Retina (tissue), 1 donor: ENCODE measurements around the gene PAPOLA.

Experiments used
- DNase-seq: peaks from one replicate; pipeline ENCODE4 v3.0.0-alpha.2; 2016

Gene PAPOLA

GRCh38 chr14:96587823-96588385, 85.7 kb downstream of the PAPOLA start:
- DNase-seq = no peak

GRCh38 chr14:96588410-96589257, 86.5 kb downstream of the PAPOLA start:
- DNase-seq = peak; percentile 54

DNA sequence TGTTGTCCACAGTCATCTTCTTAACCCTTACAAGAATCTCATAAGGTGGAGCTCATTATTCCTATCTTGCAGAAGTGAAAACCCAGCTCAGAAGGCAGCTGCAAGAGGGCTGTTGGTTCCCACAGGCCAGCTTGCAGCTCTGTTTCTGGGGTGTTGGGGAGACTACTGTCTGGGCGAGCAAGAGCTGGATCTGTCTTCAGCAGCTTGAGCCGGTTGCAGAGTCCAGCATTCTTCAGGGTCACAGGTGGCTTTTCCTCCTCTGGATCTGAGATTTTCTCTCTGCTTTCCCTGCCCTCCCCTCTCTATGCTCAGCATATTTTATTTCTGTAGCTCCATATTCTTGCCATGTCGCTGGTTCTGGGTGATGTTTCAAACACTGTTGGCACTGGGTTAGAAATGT, 87.4 kb downstream of the PAPOLA start:
- DNase-seq = no peak

GRCh38 chr14:96590190-96590864, 88.1 kb downstream of the PAPOLA start:
- DNase-seq = no peak

DNA sequence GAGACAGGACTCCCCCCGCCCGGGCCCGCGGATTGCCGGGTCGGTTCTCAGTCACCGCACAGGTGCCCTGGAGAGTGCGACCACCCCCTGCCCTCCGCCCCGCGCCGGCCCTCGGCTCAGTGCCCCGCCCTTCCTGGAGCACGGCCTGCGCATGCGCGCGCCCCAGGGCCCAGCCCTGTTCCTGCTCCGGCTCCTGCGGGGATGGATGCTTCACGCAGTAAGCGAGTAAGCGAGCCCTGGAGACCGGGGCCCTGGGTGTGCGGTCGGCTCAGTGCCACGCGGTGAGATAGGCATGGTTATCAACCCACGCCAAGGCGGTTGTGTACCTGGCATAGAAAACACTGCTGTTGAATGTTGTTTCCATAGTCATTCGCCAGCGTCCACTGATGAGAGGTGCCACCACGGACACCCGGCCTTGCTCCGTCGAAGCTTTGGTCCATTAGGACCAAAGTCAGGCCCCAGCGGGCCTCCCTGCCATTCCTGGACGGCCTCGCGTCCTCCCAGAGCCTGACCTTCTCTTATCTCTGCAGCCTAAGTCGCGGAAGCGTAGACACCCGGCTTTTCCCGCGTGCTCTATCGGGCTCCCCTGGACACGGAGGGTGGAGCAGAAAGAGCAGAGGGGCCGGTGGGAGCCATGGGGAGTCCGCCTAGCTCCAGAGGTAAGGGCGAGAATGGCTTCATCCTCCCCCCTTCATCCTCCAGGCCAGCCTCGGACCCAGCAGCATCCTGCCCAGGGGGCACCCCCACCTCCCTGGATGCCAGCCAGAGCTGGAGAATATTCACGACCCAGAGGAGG, 90.6 kb downstream of the PAPOLA start:
- peak; percentile 82 for DNase-seq

DNA sequence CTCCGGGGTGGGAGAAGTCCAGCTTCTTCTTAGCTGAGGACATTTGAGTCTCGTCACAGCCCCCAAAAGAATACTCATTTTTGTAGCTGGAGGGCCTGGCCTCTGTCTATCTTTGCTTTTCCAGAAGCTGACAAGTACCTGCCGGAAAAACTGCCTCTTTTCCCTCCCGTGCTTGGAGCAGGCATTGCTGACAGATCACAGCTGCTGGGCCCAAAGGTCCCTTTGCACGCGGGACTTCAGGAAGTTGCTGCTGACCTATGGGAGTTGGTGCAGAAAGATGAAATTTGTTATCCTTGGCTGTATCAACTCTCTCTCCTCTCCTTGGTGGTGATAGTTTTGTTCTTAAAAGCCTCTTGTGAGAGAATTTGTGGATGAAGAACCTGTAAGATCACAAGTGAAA, 92.8 kb downstream of the PAPOLA start:
- DNase-seq = no peak

DNA sequence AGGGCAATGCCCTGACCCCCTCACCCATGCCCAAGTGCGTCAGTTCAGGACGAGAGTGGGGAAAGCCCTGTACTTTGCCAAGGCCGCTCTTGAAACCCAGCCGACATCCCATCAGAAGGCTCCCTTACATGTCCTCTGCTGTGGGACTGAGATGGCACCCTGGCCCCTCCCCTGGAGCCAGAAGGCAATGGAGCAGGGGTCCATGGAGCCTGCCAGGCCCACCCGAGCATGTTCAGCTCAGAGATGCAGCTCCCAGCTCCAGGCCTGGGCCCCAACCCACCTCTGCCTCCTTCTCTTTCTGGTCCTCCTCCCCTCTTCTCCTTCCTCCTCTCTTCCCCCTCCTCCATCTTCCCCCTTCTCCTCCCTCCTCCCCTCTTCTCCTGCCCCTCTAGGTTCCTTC, 95.5 kb downstream of the PAPOLA start:
- no peak for DNase-seq

DNA sequence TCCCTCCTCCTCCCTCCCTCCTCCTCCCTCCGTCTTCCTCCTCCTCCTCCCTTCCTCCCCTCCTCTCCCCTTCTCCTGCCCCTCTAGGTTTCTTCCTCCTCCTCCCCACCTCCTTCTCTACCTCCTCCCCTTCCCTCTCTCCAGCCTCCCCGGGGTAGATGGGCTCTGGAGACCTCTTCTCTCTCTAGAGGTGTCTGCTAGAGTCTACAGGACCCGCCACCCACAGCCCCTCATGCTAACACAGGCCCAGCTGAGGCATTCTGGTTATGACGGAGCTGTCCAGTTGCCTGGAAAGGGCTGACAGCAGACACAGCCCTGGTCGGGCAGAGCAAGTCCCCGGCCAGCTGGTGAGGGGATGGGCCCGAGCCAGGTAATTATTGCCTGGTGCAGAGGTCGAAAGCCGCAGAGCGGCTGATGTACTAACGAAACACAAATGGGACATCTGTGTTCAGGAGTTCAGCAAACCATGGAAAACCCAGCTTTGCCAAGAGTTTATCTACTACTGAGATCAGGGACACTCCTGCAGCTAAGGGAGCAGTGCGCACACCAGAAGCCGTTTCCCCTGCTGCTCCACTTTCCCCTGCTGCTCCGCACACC, 96.2 kb downstream of the PAPOLA start:
- peak; percentile 46 for DNase-seq

GRCh38 chr14:96599076-96599475, 96.9 kb downstream of the PAPOLA start:
- no peak for DNase-seq

- DNase-seq = no peak
These were observed 100.0 kb downstream of the PAPOLA start for GRCh38 chr14:96602186-96602585.

- no peak for DNase-seq
These were observed 101.4 kb downstream of the PAPOLA start for GRCh38 chr14:96603350-96604255.

GRCh38 chr14:96614481-96614881, 112.3 kb downstream of the PAPOLA start:
- peak; percentile 91 for DNase-seq

DNA sequence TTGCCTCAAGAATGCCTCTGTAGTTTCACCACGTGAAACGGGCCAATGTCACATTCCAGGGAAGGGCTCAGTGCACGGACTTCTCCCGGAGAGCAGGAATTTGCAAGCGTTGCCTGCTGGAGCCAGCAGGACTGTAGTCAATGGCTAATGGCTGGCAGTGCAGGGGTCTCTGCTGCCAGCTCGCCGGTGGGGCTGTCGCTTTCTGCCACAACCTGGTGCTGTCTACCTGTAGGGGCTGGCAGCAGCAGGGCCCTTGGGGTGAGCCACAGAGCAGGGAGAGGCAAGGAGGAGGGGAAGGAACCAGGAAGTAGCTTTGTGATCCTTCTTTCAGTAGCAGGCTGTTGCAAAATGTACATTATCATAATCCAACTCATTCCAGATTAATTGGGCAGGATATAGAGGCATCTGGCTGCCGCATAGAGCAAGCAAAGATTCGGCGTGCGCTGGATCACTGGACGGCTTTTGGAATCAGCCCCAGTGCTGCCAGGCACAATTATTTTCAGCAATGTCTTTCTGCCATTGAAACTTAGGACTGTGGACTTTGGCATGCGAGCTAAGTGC, 114.1 kb downstream of the PAPOLA start:
- peak; percentile 29 for DNase-seq
